Liver (tissue), 9 donors: ENCODE measurements around the gene EIF2S3. TPM values are rescaled to one million over a fixed set of nuclear protein-coding genes. Genes with fewer than 3 reads are reported as not detected.

Experiments
- DNase-seq: peaks from one replicate; pipeline ENCODE4 v3.0.0-alpha.2; 2017; ENCODE audit warnings: low spot score
- H3K27ac ChIP-seq, 2 donors: one replicate each; pipeline ENCODE4 v1.7.0; 2013; ENCODE audit warnings: inconsistent platforms in 2 of 2, low read length in 2 of 2, control low read depth in 1 of 2, low read depth in 1 of 2, mild to moderate bottlenecking in 1 of 2
- H3K27me3 ChIP-seq, 4 donors: one replicate each; pipeline versions ENCODE4 v1.6.1 to v1.7.0; 2013; ENCODE audit warnings: low read length in 3 of 4, inconsistent platforms in 1 of 4, mild to moderate bottlenecking in 1 of 4, moderate library complexity in 1 of 4; ENCODE audit not compliant: control insufficient read depth in 4 of 4, insufficient read depth in 4 of 4
- H3K36me3 ChIP-seq, 4 donors: one replicate each; pipeline versions ENCODE4 v1.6.1 to v1.7.0; 2013; ENCODE audit warnings: low read length in 3 of 4, mild to moderate bottlenecking in 3 of 4, low read depth in 1 of 4, moderate library complexity in 1 of 4; ENCODE audit not compliant: control insufficient read depth in 4 of 4, insufficient read depth in 3 of 4
- H3K4me1 ChIP-seq, 4 donors: one replicate each; pipeline versions ENCODE4 v1.6.1 to v1.7.0; 2013; ENCODE audit warnings: low read length in 3 of 4, mild to moderate bottlenecking in 3 of 4, moderate library complexity in 1 of 4; ENCODE audit not compliant: control insufficient read depth in 4 of 4, insufficient read depth in 4 of 4
- H3K4me3 ChIP-seq, 3 donors: one replicate each; pipeline versions ENCODE4 v1.6.1 to v1.7.0; 2013; ENCODE audit warnings: low read length in 3 of 3, control low read depth in 1 of 3, low read depth in 1 of 3, mild to moderate bottlenecking in 1 of 3
- H3K9ac ChIP-seq, 2 donors: one replicate each; pipeline ENCODE4 v1.7.0; 2013; ENCODE audit warnings: low read length in 2 of 2, mild to moderate bottlenecking in 2 of 2, moderate library complexity in 2 of 2, control low read depth in 1 of 2, low read depth in 1 of 2
- H3K9me3 ChIP-seq, 4 donors: one replicate each; pipeline versions ENCODE4 v1.6.1 to v1.7.0; 2013; ENCODE audit warnings: low read length in 3 of 4; ENCODE audit not compliant: control insufficient read depth in 4 of 4
- EGR1 ChIP-seq, 2 donors: IDR thresholded peaks; 2 replicates each; pipeline ENCODE4 v1.6.1; 2016 to 2018; ENCODE audit warnings: antibody characterized with exemption in 2 of 2, low read depth in 2 of 2
- FOXA1 ChIP-seq: IDR thresholded peaks from 2 replicates; pipeline ENCODE4 v1.6.1; 2016; ENCODE audit warnings: antibody characterized with exemption
- FOXA2 ChIP-seq: IDR thresholded peaks from 2 replicates; pipeline ENCODE4 v1.6.1; 2016; ENCODE audit warnings: antibody characterized with exemption
- GABPA ChIP-seq, 2 donors: IDR thresholded peaks in 1 of 2; conservative IDR thresholded peaks in 1 of 2; 2 replicates each; pipeline ENCODE4 v1.6.1; 2016; ENCODE audit warnings: antibody characterized with exemption in 2 of 2, mild to moderate bottlenecking in 1 of 2, moderate library complexity in 1 of 2
- JUND ChIP-seq, 2 donors: IDR thresholded peaks; 2 replicates each; pipeline ENCODE4 v1.6.1; 2016; ENCODE audit warnings: antibody characterized with exemption in 2 of 2
- MAX ChIP-seq: IDR thresholded peaks from 2 replicates; pipeline ENCODE4 v1.6.1; 2016; ENCODE audit warnings: antibody characterized with exemption
- NR2F2 ChIP-seq: IDR thresholded peaks from 2 replicates; pipeline ENCODE4 v1.6.1; 2016; ENCODE audit warnings: antibody characterized with exemption
- REST ChIP-seq: IDR thresholded peaks from 2 replicates; pipeline ENCODE4 v1.6.1; 2016; ENCODE audit warnings: antibody characterized with exemption, mild to moderate bottlenecking
- RXRA ChIP-seq, 2 donors: IDR thresholded peaks; 2 replicates each; pipeline ENCODE4 v1.6.1; 2017 to 2018; ENCODE audit warnings: antibody characterized with exemption in 2 of 2, mild to moderate bottlenecking in 1 of 2
- SP1 ChIP-seq: IDR thresholded peaks from 2 replicates; pipeline ENCODE4 v1.6.1; 2018; ENCODE audit warnings: antibody characterized with exemption, mild to moderate bottlenecking
- TAF1 ChIP-seq: conservative IDR thresholded peaks from 2 replicates; pipeline ENCODE4 v1.6.1; 2016; ENCODE audit warnings: antibody characterized with exemption, mild to moderate bottlenecking
- whole genome bisulfite sequencing: extraction: QIAGEN DNeasy Blood & Tissue Kit; methylation state at CpG from one replicate; pipeline ENCODE4 v1.1.7; 2013; 5-methylcytosine and 5-hydroxymethylcytosine counted together
- polyA plus RNA-seq, 2 donors: library from polyadenylated mRNA; stranded (reverse) in 1 of 2; unstranded in 1 of 2; fragments of 200-250 nt in 1 of 2; fragments of >200 nt in 1 of 2; fragmentation: Nextera tagmentation in 1 of 2; extraction: Ambion mirVana in 1 of 2; gene quantifications; one replicate each; pipeline versions ENCODE4 v1.2.1 to v1.2.3, GENCODE V29; 2013 to 2015
- total RNA-seq, 2 donors: library from RNA; depleted of rRNA; stranded (reverse); fragments of >200 nt; gene quantifications; one replicate each; pipeline ENCODE4 v1.2.3, GENCODE V29; 2014
- TF ChIP-seq, protein P1 (sequence below): IDR thresholded peaks from 2 replicates; pipeline ENCODE4 v1.6.1; 2016; ENCODE audit warnings: antibody characterized with exemption
- TF ChIP-seq, protein P2 (sequence below): IDR thresholded peaks from 2 replicates; pipeline ENCODE4 v1.6.1; 2016; ENCODE audit warnings: antibody characterized with exemption
- TF ChIP-seq, protein P3 (sequence below): fragments of 150-350 bp; IDR thresholded peaks from 2 replicates; pipeline ENCODE4 v1.5.1; 2017; ENCODE audit warnings: improper control_type of control experiment, low read depth, low read length; ENCODE audit not compliant: missing input control
- donor health status: healthy.
- donor health status: healthy.
- donor health status: healthy.
- donor health status: healthy.
- donor health status: healthy.

The EIF2S3 gene
- total and polyA plus RNA-seq, 4 donors: 24.9 to 98.0 (median 47.4) TPM

GRCh38 chrX:24014388-24015018 is 40.3 kb upstream of the EIF2S3 start:
- Histone ChIP-seq H3K27ac (peak overlapping the region in 1 of 2 donors; percentile 64), H3K9ac (no peak overlapping the region), H3K36me3 (no peaks in the 10 kb centered on the region), H3K4me1 (peaks cover 0 to 6% (median 3%) of the 10 kb centered on the region in 4 donors), H3K27me3 (peaks cover 0 to 6% (median 0%) of the 10 kb centered on the region in 4 donors), H3K4me3 (no peak overlapping the region), H3K9me3 (no peaks in the 10 kb centered on the region)
- TF ChIP-seq SP1: no peak
- TF ChIP-seq, protein P1, sequence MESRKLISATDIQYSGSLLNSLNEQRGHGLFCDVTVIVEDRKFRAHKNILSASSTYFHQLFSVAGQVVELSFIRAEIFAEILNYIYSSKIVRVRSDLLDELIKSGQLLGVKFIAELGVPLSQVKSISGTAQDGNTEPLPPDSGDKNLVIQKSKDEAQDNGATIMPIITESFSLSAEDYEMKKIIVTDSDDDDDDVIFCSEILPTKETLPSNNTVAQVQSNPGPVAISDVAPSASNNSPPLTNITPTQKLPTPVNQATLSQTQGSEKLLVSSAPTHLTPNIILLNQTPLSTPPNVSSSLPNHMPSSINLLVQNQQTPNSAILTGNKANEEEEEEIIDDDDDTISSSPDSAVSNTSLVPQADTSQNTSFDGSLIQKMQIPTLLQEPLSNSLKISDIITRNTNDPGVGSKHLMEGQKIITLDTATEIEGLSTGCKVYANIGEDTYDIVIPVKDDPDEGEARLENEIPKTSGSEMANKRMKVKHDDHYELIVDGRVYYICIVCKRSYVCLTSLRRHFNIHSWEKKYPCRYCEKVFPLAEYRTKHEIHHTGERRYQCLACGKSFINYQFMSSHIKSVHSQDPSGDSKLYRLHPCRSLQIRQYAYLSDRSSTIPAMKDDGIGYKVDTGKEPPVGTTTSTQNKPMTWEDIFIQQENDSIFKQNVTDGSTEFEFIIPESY: no peak
- TF ChIP-seq GABPA (IDR thresholded peaks at IDR 0.05 in 1 of 2, conservative IDR thresholded peaks at IDR 0.05 in 1 of 2): no peak
- no peak for TF ChIP-seq REST
- no peak for TF ChIP-seq RXRA (IDR thresholded peaks at IDR 0.05)
- TF ChIP-seq, protein P2, sequence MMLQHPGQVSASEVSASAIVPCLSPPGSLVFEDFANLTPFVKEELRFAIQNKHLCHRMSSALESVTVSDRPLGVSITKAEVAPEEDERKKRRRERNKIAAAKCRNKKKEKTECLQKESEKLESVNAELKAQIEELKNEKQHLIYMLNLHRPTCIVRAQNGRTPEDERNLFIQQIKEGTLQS: no peak
- TF ChIP-seq TAF1: no peak
- no peak for TF ChIP-seq FOXA2
- TF ChIP-seq EGR1 (IDR thresholded peaks at IDR 0.05; ENCODE audit: low read depth in 2 of 2): no peak
- TF ChIP-seq NR2F2: no peak
- TF ChIP-seq JUND (IDR thresholded peaks at IDR 0.05): no peak
- no peak for TF ChIP-seq MAX
- DNase-seq: no peak
- 20% methylated on average over 5 of the region's 5 CpGs for WGBS

DNA sequence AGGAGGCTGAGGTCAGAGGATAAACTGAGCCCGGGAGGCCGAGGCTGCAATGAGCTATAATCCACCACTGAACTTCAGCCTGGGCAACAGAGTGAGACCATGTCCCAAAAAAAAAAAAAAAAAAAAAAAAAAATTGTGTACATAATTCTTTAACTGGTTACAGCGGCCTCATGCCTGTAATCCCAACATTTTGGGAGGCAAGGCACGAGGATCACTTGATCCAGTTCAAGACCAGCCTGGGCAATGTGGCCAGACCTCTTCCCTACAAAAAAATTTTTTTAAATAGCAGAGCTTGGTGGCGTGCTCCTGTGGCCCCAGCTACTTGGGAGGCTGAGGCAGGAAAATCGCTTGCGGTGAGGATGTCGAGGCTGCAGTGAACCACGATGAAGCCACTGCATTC is 37.1 kb upstream of the EIF2S3 start:
- peaks cover 0 to 6% (median 3%) of the 10 kb centered on the region in 4 donors for H3K4me1 ChIP-seq
- TF ChIP-seq REST: no peak
- TF ChIP-seq, protein P3, sequence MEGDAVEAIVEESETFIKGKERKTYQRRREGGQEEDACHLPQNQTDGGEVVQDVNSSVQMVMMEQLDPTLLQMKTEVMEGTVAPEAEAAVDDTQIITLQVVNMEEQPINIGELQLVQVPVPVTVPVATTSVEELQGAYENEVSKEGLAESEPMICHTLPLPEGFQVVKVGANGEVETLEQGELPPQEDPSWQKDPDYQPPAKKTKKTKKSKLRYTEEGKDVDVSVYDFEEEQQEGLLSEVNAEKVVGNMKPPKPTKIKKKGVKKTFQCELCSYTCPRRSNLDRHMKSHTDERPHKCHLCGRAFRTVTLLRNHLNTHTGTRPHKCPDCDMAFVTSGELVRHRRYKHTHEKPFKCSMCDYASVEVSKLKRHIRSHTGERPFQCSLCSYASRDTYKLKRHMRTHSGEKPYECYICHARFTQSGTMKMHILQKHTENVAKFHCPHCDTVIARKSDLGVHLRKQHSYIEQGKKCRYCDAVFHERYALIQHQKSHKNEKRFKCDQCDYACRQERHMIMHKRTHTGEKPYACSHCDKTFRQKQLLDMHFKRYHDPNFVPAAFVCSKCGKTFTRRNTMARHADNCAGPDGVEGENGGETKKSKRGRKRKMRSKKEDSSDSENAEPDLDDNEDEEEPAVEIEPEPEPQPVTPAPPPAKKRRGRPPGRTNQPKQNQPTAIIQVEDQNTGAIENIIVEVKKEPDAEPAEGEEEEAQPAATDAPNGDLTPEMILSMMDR: no peak
- no peak for TF ChIP-seq FOXA1
- TF ChIP-seq, protein P2: no peak
- TF ChIP-seq FOXA2: no peak
- H3K36me3 ChIP-seq: peaks cover 0 to under 1% (median 0%) of the 10 kb centered on the region in 4 donors
- no peak overlapping the region for H3K9ac ChIP-seq
- DNase-seq: no peak
- no peaks in the 10 kb centered on the region for H3K9me3 ChIP-seq
- H3K27me3 ChIP-seq: peaks cover 0 to 3% (median 0%) of the 10 kb centered on the region in 4 donors
- H3K4me3 ChIP-seq: no peak overlapping the region
- H3K27ac ChIP-seq: no peak overlapping the region
- WGBS: 98% methylated on average over 9 of the region's 9 CpGs
